PC-3 (cell line): Measurements from ENCODE around the gene PDHA1. TPM values are rescaled to one million over a fixed set of nuclear protein-coding genes. Genes with fewer than 3 reads are reported as not detected.

ENCODE experiments used
- ATAC-seq: fragments of 200-7000 bp; cut with Tn5 transposase; 2 replicates; pipeline ENCODE4 v1.9.1; 2020; ENCODE audit warnings: mild to moderate bottlenecking, moderate library complexity
- BruUV-seq: library from RNA; stranded (reverse); fragments of 400-500 nt; replicated peaks from 2 replicates; lab custom pipeline; 2021; lab: Mats Ljungman, UMichigan
- CTCF ChIA-PET: fragments of 300-600 bp; sonication (Branson Sonifier 250); formaldehyde crosslinking; loops from one replicate; lab custom pipeline; 2022; ENCODE audit warnings: antibody characterized with exemption; lab: Charles Lee
- POLR2A ChIA-PET: fragments of 300-600 bp; sonication (Branson Sonifier 250); formaldehyde crosslinking; loops from one replicate; lab custom pipeline; 2022; ENCODE audit warnings: antibody characterized with exemption; ENCODE audit not compliant: unreplicated experiment; lab: Charles Lee
- DNase-seq: peaks from one replicate; pipeline ENCODE4 v3.0.0-alpha.2; 2015
- H2AFZ ChIP-seq: fragments of 300-600 bp; sonication (generic); 2 replicates; pipeline ENCODE4 v1.6.0; 2016; ENCODE audit warnings: antibody characterized with exemption, low read length
- H3F3A ChIP-seq: fragments of 300-600 bp; sonication (generic); one replicate; pipeline ENCODE4 v1.6.0; 2017; ENCODE audit warnings: antibody characterized with exemption, low read length, control low read depth, mild to moderate bottlenecking; ENCODE audit not compliant: unreplicated experiment
- H3K27ac ChIP-seq: fragments of 300-600 bp; sonication (generic); 2 replicates; pipeline ENCODE4 v1.5.1; 2016; ENCODE audit warnings: mild to moderate bottlenecking, low read length
- H3K27me3 ChIP-seq: fragments of 300-600 bp; sonication (generic); 2 replicates; pipeline ENCODE4 v1.6.1; 2016; ENCODE audit warnings: low read length, mixed read lengths
- H3K36me3 ChIP-seq: fragments of 300-600 bp; sonication (generic); 2 replicates; pipeline ENCODE4 v1.6.1; 2016; ENCODE audit warnings: low read depth, mixed run types, low read length, mixed read lengths
- H3K4me1 ChIP-seq: fragments of 300-600 bp; sonication (generic); 2 replicates; pipeline ENCODE4 v1.5.1; 2016; ENCODE audit warnings: low read length; ENCODE audit not compliant: insufficient read depth
- H3K4me2 ChIP-seq: fragments of 300-600 bp; sonication (generic); 2 replicates; pipeline ENCODE4 v1.6.0; 2016; ENCODE audit warnings: low read length
- H3K4me3 ChIP-seq: fragments of 300-600 bp; sonication (generic); 2 replicates; pipeline ENCODE4 v1.5.1; 2016; ENCODE audit warnings: mild to moderate bottlenecking, low read length, mixed read lengths
- H3K79me2 ChIP-seq: fragments of 300-600 bp; sonication (generic); 2 replicates; pipeline ENCODE4 v1.6.1; 2017; ENCODE audit warnings: low read length, mixed read lengths
- H3K9ac ChIP-seq: fragments of 300-600 bp; sonication (generic); 2 replicates; pipeline ENCODE4 v1.6.0; 2016; ENCODE audit warnings: mild to moderate bottlenecking, low read length
- H3K9me2 ChIP-seq: fragments of 300-600 bp; sonication (generic); replicated peaks from 2 replicates; pipeline ENCODE4 v1.6.1; 2016; ENCODE audit warnings: mixed run types, low read length, mixed read lengths
- H3K9me3 ChIP-seq: fragments of 300-600 bp; sonication (generic); 2 replicates; pipeline ENCODE4 v1.6.1; 2016; ENCODE audit warnings: low read length, mixed read lengths
- H4K20me1 ChIP-seq: fragments of 300-600 bp; sonication (generic); 2 replicates; pipeline ENCODE4 v1.6.1; 2016; ENCODE audit warnings: low read length, mixed read lengths
- CTCF ChIP-seq: fragments of 300-600 bp; sonication (generic); conservative IDR thresholded peaks from 2 replicates; pipeline ENCODE4 v1.5.1; 2017; ENCODE audit warnings: antibody characterized with exemption, low read depth, mild to moderate bottlenecking, low read length
- EZH2 ChIP-seq: fragments of 300-600 bp; sonication (generic); IDR thresholded peaks from one replicate; pipeline ENCODE4 v1.6.1; 2017; ENCODE audit warnings: antibody characterized with exemption, mild to moderate bottlenecking, low read length; ENCODE audit not compliant: unreplicated experiment
- EZH2phosphoT487 ChIP-seq: fragments of 300-600 bp; sonication (generic); IDR thresholded peaks from 2 replicates; pipeline ENCODE4 v1.6.1; 2018; ENCODE audit warnings: mild to moderate bottlenecking, antibody characterized with exemption, low read length, borderline replicate concordance
- intact Hi-C: fragments of 100-400 bp; cut with micrococcal nuclease; formaldehyde crosslinking; loops from 2 replicates; pipeline ENCODE4 v1.9.0; 2023
- total RNA-seq: library from RNA; depleted of rRNA; stranded (reverse); fragments of >200 nt; gene quantifications from 2 replicates; pipeline ENCODE4 v1.2.3, GENCODE V29; 2014

The PDHA1 gene
- total RNA-seq, 1 experiment from 2014 or later = 408 TPM

GRCh38 chrX:19377799-19378198, 34.1 kb downstream of the PDHA1 start:
- H3K4me3 ChIP-seq = no peak overlapping the region
- no peaks in the 10 kb centered on the region for H3K79me2 ChIP-seq
- H3K27me3 ChIP-seq = no peaks in the 10 kb centered on the region
- CTCF ChIA-PET = no interaction called here
- no peak overlapping the region for H2AFZ ChIP-seq
- no TSS peak for BruUV-seq
- no peaks in the 10 kb centered on the region for H4K20me1 ChIP-seq
- no peak overlapping the region for H3K4me2 ChIP-seq
- POLR2A ChIA-PET = no interaction called here
- H3K9me2 ChIP-seq = no peaks in the 10 kb centered on the region
- H3K27ac ChIP-seq = no peak overlapping the region
- ATAC-seq = no peak
- DNase-seq = no peak
- H3K9me3 ChIP-seq = no peaks in the 10 kb centered on the region
- H3K9ac ChIP-seq = no peak overlapping the region
- intact Hi-C loops = no loop called here
- TF ChIP-seq EZH2phosphoT487 (no peak), CTCF (no peak), EZH2 (no peak)
- H3K36me3 ChIP-seq = no peaks in the 10 kb centered on the region
- H3F3A ChIP-seq = no peaks in the 10 kb centered on the region
- peaks cover under 1% of the 10 kb centered on the region; the same call in 1 of the 2 replicates for H3K4me1 ChIP-seq

- Histone ChIP-seq H3K9ac (no peak overlapping the region), H3F3A (no peaks in the 10 kb centered on the region)
- CTCF ChIA-PET = no interaction called here
Observed at GRCh38 chrX:19381326-19381725, 37.6 kb downstream of the PDHA1 start.

More at GRCh38 chrX:19381326-19381725, 37.6 kb downstream of the PDHA1 start:
- Histone ChIP-seq H3K9me2 (no peaks in the 10 kb centered on the region), H3K4me3 (no peak overlapping the region), H2AFZ (no peak overlapping the region), H3K79me2 (no peaks in the 10 kb centered on the region), H3K9me3 (no peaks in the 10 kb centered on the region), H3K27me3 (no peaks in the 10 kb centered on the region), H3K27ac (no peak overlapping the region), H3K36me3 (no peaks in the 10 kb centered on the region), H3K4me2 (no peak overlapping the region), H3K4me1 (no peaks in the 10 kb centered on the region), H4K20me1 (no peaks in the 10 kb centered on the region)
- intact Hi-C loops = no loop called here
- POLR2A ChIA-PET = no interaction called here
- no peak for TF ChIP-seq CTCF
- no peak for TF ChIP-seq EZH2phosphoT487
- TF ChIP-seq EZH2 = no peak
- no peak for DNase-seq
- no peak for ATAC-seq
- no TSS peak for BruUV-seq
